NT2/D1 (cell line): ENCODE results near the gene RPL10A.

Experiments used
- DNase-seq: peaks from one replicate; pipeline ENCODE4 v3.0.0-alpha.2; 2011; ENCODE audit warnings: low read depth, low spot score
- H3K27me3 ChIP-seq: 2 replicates; pipeline ENCODE4 v1.6.0; 2011; ENCODE audit warnings: mild to moderate bottlenecking; ENCODE audit not compliant: insufficient read length, insufficient read depth
- H3K36me3 ChIP-seq: 2 replicates; pipeline ENCODE4 v1.6.1; 2011; ENCODE audit warnings: mild to moderate bottlenecking, low read length, mixed read lengths; ENCODE audit not compliant: insufficient read depth, insufficient read length
- H3K4me1 ChIP-seq: 2 replicates; pipeline ENCODE4 v1.5.1; 2011; ENCODE audit not compliant: insufficient read depth, insufficient read length
- H3K4me3 ChIP-seq: 2 replicates; pipeline ENCODE4 v1.5.1; 2011; ENCODE audit warnings: low read depth; ENCODE audit not compliant: insufficient read length
- H3K9ac ChIP-seq: 2 replicates; pipeline ENCODE4 v1.6.0; 2011; ENCODE audit warnings: low read depth; ENCODE audit not compliant: insufficient read length
- H3K9me3 ChIP-seq: 2 replicates; pipeline ENCODE4 v1.5.1; 2011; ENCODE audit warnings: mild to moderate bottlenecking, low read length; ENCODE audit not compliant: insufficient read depth
- SUZ12 ChIP-seq: IDR thresholded peaks from 2 replicates; pipeline ENCODE4 v1.6.1; 2011; ENCODE audit not compliant: insufficient read length, insufficient read depth; ENCODE audit errors: extremely low read depth
- YY1 ChIP-seq: IDR thresholded peaks from 2 replicates; pipeline ENCODE4 v1.6.1; 2011; ENCODE audit not compliant: insufficient read length, insufficient read depth
- ZNF274 ChIP-seq: IDR thresholded peaks from 2 replicates; pipeline ENCODE4 v1.6.1; 2011; ENCODE audit warnings: mild to moderate bottlenecking, low read depth, low read length

The RPL10A gene

DNA sequence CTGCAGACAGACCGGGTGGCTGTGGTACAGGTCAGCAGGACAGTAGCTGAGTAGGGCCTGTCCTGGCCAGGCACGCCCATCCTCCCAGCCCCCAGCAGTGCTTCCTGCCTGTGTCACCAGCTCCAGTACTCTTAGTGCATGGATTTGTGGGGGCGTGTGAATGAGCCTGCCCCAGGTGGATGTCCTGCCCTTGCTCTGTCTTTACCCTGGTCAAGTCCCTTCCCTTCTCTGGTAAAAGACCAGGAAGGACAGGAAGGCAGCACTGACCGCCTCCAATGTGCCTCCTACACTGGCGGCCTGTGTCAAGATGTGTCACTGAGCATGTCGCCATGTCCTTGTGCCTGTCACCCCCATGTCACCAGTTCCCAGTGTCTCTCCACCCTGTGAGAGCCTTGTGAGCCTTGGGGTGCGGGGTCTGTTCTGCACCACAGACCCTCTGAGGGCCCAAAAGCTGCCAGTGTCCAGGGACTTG lies 16.8 kb downstream of the RPL10A start:
- no peak for DNase-seq
- peaks cover 24% of the 10 kb centered on the region for H3K4me1 ChIP-seq
- H3K27me3 ChIP-seq, result no peaks in the 10 kb centered on the region
- peak overlapping the region; percentile 56 for H3K9ac ChIP-seq
- no peaks in the 10 kb centered on the region for H3K9me3 ChIP-seq
- peaks cover 52% of the 10 kb centered on the region for H3K36me3 ChIP-seq
- no peak overlapping the region for H3K4me3 ChIP-seq
- TF ChIP-seq SUZ12, result no peak

DNA sequence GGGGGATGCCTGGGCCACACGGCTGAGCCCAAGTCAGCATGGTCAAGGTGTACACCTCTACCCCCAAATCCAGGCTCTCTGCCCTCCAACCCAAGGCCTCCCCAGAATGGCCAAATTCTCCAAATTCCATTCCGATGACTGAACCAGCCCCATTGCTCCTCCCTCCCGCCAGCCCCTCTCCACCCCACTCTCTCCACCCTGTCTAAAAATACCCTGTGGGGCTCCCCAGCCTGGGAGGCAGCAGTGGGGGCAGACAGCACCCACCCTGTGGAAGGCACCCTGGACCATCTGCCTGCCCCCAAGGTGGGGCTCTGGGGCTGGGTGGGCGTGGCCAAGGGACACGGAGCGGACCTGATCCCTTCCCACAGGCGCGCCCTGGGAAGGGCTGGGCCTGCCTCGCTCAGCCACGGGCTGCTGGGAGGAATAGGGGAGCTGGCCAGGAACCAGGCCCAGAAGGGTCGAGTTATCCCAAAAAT lies 17.2 kb downstream of the RPL10A start:
- H3K4me1 ChIP-seq, result peaks cover 27% of the 10 kb centered on the region
- peaks cover 47% of the 10 kb centered on the region for H3K36me3 ChIP-seq
- TF ChIP-seq SUZ12 (no peak), ZNF274 (no peak), YY1 (no peak)
- no peaks in the 10 kb centered on the region for H3K27me3 ChIP-seq
- DNase-seq, result no peak
- no peak overlapping the region for H3K4me3 ChIP-seq
- H3K9me3 ChIP-seq, result no peaks in the 10 kb centered on the region
- peak overlapping the region; percentile 80 for H3K9ac ChIP-seq

- no peak for TF ChIP-seq ZNF274
- TF ChIP-seq YY1, result no peak
- TF ChIP-seq SUZ12, result no peak
- Histone ChIP-seq H3K27me3 (no peaks in the 10 kb centered on the region), H3K9me3 (no peaks in the 10 kb centered on the region), H3K36me3 (peaks cover 39% of the 10 kb centered on the region), H3K9ac (peak overlapping the region; percentile 80), H3K4me3 (no peak overlapping the region), H3K4me1 (peaks cover 32% of the 10 kb centered on the region)
- DNase-seq, result no peak
Measured at GRCh38 chr6:35486005-35486925, 18.1 kb downstream of the RPL10A start.

DNA sequence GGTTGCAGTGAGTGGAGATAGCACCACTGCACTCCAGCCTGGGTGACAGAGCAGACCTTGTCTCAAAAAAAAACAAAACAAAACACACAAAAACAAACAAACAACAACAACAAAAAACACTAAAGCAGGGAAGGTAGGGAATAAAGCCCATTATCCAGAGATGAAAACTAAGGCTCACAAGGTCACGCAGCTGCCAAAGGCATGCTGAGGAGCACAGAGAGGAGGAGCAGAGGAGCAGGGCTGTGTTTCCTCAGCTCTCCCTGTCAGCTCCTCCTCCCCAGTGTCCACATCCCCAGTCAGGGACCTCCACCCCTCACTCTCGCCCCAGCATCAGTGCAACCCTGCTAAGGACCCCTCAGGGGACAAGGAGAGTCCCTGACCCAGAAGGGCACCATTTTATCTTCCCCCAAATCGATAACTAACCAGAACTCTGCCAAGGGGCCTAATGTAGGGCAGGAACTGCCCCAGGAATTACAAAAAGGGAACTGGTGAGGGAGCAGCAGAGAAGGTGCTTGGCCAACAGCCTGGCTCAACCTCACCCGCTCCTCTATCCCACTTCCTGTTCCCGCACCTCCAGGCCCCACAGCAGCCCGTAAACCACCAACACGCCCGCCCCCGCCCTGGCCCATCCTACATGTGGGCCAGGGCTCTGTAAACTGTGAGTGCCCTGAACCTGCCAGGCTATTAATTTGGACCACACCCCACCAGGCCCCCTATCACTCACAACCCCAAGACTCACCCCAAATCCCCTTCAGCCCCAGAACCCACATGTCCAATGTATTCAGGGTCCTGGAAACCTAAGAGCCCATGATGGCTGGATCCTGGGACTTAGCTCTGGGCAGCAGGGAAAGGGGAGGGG lies 19.7 kb downstream of the RPL10A start:
- Histone ChIP-seq H3K9me3 (no peaks in the 10 kb centered on the region), H3K4me1 (peaks cover 41% of the 10 kb centered on the region), H3K4me3 (no peak overlapping the region), H3K9ac (no peak overlapping the region), H3K27me3 (no peaks in the 10 kb centered on the region), H3K36me3 (peaks cover 31% of the 10 kb centered on the region)
- DNase-seq, result no peak
- no peak for TF ChIP-seq YY1
- TF ChIP-seq SUZ12, result no peak
- no peak for TF ChIP-seq ZNF274

DNA sequence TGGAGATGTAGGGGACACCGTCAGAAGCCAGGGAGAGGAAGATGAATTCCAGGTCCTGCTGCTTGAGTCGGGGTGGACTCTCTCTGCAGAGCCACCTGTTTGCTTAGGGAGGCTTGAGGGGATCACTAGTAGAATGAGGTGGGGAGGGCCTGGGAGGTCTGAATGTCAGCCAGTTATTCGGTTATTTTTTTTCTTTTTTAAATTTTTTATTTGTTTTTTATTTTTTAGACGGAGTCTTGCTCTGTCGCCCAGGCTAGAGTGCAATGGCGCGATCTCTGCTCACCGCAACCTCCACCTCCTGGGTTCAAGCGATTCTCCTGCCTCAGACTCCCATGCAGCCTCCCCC lies 20.3 kb downstream of the RPL10A start:
- Histone ChIP-seq H3K27me3 (no peaks in the 10 kb centered on the region), H3K9ac (no peak overlapping the region), H3K36me3 (peaks cover 30% of the 10 kb centered on the region), H3K9me3 (no peaks in the 10 kb centered on the region), H3K4me3 (no peak overlapping the region), H3K4me1 (peaks cover 47% of the 10 kb centered on the region)
- no peak for DNase-seq
- TF ChIP-seq SUZ12, result no peak
- no peak for TF ChIP-seq YY1
- no peak for TF ChIP-seq ZNF274

GRCh38 chr6:35489066-35489465 lies 20.9 kb downstream of the RPL10A start:
- H3K4me1 ChIP-seq, result peaks cover 50% of the 10 kb centered on the region
- H3K27me3 ChIP-seq, result no peaks in the 10 kb centered on the region
- no peaks in the 10 kb centered on the region for H3K9me3 ChIP-seq
- TF ChIP-seq YY1, result no peak
- no peak for TF ChIP-seq SUZ12
- no peak for TF ChIP-seq ZNF274
- DNase-seq, result no peak
- peaks cover 27% of the 10 kb centered on the region for H3K36me3 ChIP-seq
- no peak overlapping the region for H3K4me3 ChIP-seq
- no peak overlapping the region for H3K9ac ChIP-seq
